ENCODE results near the gene HELB.
"Not testable (repeated sequence)": the region's sequence is repeated elsewhere in the genome, so short reads cannot be mapped to it uniquely, and the experiment has no call there.

HELB gene

DNA sequence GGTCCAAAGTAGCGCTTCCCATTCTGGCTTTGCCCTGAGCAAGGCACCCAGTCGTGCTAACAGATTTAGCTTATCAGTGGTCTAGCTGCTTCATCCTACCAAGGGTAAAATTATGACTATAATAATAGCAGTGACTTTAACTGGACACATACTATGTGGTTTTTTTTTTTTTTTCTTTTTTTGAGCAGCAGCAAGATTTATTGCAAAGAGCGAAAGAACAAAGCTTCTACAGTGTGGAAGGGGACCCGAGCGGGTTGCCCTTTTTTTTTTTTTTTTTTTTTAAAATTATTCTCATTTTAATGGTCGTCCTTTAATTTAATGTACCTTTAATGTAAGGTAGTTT lies 505 bp downstream of the HELB start:
- in situ Hi-C loops (cut with HindIII; ENCODE audit: low sequenced_read_pairs) = no loop called here

DNA sequence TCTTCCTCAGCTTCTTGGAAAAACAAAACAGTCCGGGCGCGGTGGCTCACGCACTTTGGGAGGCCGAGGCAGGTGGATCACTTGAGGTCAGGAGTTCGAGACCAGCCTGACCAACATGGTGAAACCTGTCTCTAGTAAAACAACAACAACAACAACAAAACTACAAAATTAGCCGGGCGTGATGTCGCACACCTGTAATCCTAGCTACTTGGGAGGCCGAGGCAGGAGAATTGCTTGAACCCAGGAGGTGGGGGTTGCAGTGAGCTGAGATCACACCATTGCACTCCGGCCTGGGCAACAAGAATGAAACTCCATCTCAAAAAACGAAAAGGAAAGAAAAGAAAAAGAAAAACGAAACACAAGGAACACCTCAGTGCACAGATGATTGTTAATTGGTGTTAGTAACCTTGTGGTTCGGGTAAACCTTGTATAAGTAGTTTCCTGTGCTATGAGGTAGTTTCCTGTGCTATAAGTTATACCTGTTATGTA lies 1.1 kb downstream of the HELB start:
- in situ Hi-C loops (cut with HindIII; ENCODE audit: low sequenced_read_pairs) = not testable (repeated sequence)

GRCh38 chr12:66304296-66304900 lies 2.1 kb downstream of the HELB start:
- in situ Hi-C loops (cut with HindIII; ENCODE audit: low sequenced_read_pairs) = no loop called here

DNA sequence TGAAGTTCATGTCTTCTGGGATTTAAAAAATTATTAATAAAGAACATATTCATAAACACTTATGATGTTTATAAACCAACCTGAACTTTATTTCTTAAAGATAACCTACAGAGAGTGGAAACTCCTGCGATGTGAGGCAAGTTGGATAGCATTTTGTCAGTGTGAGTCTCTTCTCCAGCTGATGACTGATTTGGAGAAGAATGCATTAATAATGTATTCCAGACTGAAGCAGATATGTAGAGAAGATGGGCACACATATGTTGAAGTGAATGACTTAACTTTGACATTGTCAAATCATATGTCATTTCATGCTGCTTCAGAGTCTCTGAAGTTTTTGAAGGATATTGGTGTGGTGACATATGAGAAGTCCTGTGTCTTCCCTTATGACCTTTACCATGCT lies 7.3 kb downstream of the HELB start:
- in situ Hi-C loops (cut with HindIII; ENCODE audit: low sequenced_read_pairs) = no loop called here

GRCh38 chr12:66312189-66312588 lies 9.9 kb downstream of the HELB start:
- in situ Hi-C loops (cut with HindIII; ENCODE audit: low sequenced_read_pairs) = no loop called here

DNA sequence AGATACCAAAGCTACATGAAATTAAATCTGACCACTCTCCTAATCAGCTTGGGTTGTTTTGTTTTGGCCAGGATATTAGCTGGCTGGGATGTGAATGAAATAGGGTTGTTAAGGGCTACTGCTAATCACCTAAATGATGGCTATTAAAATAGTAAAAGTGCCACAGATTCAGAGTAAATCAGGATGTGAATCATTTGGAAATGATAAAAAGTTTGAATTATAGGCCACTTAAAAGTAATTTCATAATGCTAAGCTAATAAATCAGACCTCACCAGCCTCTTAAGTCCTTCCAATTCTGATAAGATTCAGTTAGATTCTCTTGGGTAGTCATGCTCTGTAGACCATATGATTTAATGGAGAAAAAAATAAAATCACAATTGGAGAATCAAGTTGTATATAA lies 12.0 kb downstream of the HELB start:
- in situ Hi-C loops (cut with HindIII; ENCODE audit: low sequenced_read_pairs) = no loop called here

DNA sequence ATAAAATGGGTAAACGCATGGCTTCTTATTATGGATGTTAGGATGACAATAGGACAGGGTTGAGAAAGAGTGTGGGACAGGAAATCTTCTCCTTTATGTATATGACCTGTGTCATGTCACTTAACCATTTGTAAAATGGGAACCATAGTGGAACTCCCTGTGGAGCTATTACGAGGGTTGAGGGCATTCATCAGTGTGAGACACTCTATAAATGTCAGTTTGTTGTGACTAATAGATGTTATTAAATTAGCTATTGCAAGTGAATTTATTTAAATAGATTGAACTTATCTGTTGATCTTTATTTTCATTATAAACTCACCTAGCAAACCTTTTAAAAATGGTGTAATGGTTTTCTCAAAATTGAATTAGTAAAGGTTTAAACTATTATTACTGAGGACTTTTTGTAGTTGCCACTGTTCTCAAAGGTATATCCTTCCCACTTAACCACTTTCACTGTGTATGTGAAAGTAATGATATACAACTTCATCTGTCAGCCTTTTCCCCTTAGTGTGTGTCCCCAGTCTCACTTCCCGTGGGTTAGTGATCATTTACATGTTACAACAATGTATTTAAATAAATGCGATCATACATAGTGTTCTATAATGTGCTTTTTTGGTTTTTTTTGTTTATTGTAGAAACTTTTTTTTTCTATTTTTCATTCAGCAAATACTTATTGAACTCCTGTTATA lies 17.1 kb downstream of the HELB start:
- in situ Hi-C loops (cut with HindIII; ENCODE audit: low sequenced_read_pairs) = no loop called here

GRCh38 chr12:66320996-66321395 lies 18.7 kb downstream of the HELB start:
- in situ Hi-C loops (cut with HindIII; ENCODE audit: low sequenced_read_pairs) = no loop called here

DNA sequence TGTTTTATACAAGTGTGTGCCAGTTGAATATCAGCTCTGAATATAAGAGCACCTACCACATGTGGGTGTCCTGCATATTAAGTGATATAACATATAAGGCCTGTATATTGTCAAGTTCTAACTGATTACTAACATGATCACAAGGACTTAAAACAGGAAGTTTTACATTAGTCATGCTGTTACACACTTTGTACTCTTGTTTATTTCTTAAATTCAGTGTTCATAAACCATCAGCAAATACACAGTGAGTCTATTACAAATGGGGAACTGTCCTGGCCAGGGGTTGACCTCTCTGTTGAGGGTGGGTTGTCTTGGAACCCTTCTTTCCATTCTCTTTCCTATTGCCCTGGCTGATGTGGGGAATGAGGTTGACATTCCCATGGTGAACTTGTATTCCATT lies 19.1 kb downstream of the HELB start:
- in situ Hi-C loops (cut with HindIII; ENCODE audit: low sequenced_read_pairs) = no loop called here

DNA sequence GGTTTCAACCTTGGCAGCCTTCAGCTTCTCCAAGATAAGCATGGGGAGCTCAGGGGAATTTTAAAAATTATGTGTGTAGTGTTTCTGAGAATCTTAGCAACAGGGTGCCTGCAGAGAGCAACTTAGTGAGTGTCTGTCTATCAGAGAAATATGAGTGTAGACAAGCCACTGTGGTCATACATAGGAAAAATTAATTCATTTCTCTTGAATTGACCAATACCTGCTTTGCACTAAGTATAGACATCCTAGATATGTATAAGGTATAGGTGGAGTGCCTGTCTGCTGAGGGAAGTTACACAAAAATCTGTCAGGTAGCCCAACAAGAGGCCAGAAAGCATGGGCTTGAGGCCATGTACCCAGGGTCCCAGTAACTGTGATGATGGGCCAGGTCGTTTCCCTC lies 20.7 kb downstream of the HELB start:
- in situ Hi-C loops (cut with HindIII; ENCODE audit: low sequenced_read_pairs) = no loop called here

GRCh38 chr12:66329941-66330340 lies 27.6 kb downstream of the HELB start:
- in situ Hi-C loops (cut with HindIII; ENCODE audit: low sequenced_read_pairs) = no loop called here

DNA sequence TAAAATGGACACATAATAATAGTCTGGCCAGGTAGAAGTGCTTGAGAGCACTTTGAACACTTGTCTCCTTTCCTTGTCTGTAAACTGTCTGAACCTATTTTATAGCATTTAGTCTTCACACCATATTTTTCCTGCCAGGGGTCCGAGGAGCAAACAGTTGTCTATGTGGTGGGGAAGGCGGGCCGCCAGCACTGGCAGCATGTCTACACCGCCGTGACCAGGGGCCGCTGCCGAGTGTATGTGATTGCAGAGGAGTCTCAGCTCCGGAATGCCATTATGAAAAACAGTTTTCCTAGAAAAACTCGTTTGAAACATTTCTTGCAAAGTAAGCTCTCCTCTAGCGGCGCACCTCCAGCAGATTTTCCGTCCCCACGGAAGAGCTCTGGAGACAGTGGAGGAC lies 28.7 kb downstream of the HELB start:
- in situ Hi-C loops (cut with HindIII; ENCODE audit: low sequenced_read_pairs) = no loop called here

DNA sequence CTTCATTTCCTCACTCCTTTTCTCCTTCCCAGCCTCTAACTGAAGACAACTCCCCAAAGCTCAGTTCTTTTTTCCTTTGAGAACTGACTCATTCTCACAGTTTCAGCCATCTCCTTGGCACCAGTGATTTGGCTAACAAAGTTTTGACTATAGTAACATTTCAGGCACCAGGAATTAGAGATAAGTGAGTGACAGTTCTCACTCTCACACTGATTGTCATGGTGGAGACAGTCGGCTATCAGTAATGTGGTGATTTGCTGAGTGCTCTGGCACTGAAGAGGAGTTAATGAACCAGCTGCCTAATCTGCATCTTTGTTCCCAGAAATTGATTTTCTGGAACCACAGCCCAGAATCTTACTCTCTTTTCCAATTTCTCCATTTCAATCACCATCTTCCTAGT lies 29.5 kb downstream of the HELB start:
- in situ Hi-C loops (cut with HindIII; ENCODE audit: low sequenced_read_pairs) = no loop called here

GRCh38 chr12:66335746-66336145 lies 33.5 kb downstream of the HELB start:
- in situ Hi-C loops (cut with HindIII; ENCODE audit: low sequenced_read_pairs) = no loop called here

GRCh38 chr12:66337381-66338010 lies 35.2 kb downstream of the HELB start:
- in situ Hi-C loops (cut with HindIII; ENCODE audit: low sequenced_read_pairs) = no loop called here

DNA sequence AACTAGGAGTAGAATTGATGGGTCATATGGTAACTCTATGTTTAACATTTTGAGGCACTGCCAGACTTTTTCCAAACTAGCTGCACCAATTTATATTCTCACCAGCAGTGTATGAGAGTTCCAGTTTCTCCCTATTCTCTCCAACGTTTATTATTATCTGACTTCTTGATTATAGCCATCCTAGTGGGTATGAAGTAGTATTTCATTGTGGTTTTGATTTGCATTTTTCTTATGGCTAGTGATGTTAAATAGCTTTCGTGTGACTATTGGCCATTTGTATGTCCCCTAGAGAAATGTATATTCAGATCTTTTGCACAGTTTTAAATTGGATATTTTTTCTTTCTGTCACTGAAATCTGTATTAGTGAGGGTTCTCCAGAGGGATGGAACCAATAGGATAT lies 37.8 kb downstream of the HELB start:
- in situ Hi-C loops (cut with HindIII; ENCODE audit: low sequenced_read_pairs) = no loop called here

DNA sequence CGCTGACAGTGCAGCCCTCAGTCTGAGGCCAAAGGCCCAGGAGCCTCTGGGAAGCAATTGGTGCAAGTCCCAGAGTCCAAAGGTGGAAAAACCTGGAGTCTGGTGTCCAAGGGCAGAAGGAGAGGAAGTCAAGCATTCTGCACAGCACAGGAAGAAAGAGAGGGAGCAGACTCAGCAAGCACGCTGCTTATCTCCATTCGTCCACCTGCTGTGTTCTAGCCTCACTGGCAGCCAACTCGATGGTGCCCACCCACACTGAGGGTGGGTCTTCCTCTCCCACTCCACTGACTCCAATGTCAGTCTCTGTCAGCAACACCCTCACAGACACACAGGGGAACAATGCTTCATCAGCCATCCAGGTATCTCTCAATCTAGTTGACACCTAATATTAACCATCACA lies 38.8 kb downstream of the HELB start:
- in situ Hi-C loops (cut with HindIII; ENCODE audit: low sequenced_read_pairs) = no loop called here

- in situ Hi-C loops (cut with HindIII; ENCODE audit: low sequenced_read_pairs) = no loop called here
These were observed 42.9 kb downstream of the HELB start for GRCh38 chr12:66345212-66345611.

- in situ Hi-C loops (cut with HindIII; ENCODE audit: low sequenced_read_pairs) = no loop called here
These were observed 43.7 kb downstream of the HELB start for GRCh38 chr12:66345956-66346355.

GRCh38 chr12:66351301-66351700 lies 49.0 kb downstream of the HELB start:
- in situ Hi-C loops (cut with HindIII; ENCODE audit: low sequenced_read_pairs) = no loop called here

DNA sequence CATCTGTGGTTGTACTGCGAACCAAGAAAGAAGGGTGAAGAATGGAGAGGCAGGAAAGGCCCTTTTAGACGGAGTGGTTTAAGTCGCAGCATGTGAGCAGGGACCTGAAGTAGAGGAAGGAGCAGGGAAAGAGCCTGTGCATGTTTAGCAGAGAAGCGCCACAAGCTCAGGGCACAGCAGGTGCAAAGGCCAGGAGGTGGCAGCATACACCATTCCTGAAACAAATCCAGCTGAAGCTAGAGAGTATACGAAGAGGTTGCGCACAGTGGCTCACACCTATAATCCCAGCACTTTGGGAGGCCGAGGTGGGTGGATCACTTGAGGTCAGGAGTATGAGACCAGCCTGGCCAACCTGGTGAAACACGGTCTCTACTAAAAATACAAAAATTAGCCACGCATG lies 49.9 kb downstream of the HELB start:
- in situ Hi-C loops (cut with HindIII; ENCODE audit: low sequenced_read_pairs) = no loop called here

DNA sequence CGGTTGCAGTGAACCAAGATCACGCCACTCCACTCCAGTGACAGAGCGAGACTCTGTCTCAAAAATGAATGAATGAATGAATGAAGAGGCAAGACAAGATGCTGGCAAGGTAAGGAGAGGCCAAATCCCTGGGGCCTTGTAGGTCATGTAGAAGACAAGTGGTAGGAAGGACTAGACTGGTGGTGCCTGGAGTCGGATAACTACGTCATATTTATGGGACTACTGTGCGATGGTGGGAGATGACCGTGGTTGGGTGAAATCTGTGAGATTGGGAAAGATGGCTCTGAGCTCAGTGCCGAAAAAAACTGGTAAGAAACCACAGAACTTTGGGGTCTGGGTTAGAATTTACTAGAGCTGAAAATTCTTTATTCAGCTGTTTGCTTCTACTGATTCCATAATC lies 50.6 kb downstream of the HELB start:
- in situ Hi-C loops (cut with HindIII; ENCODE audit: low sequenced_read_pairs) = no loop called here

Data from endothelial cell of hepatic sinusoid (primary cell).